HG03575 (cell line): ENCODE measurements around the gene COBL.

Experiments used
- ATAC-seq: cut with Tn5 transposase; IDR thresholded peaks from one replicate; pipeline ENCODE4 v1.9.1; 2021; ENCODE audit not compliant: unreplicated experiment, insufficient number of reproducible peaks, low FRiP score; ENCODE audit errors: extremely low read depth

The COBL gene

DNA sequence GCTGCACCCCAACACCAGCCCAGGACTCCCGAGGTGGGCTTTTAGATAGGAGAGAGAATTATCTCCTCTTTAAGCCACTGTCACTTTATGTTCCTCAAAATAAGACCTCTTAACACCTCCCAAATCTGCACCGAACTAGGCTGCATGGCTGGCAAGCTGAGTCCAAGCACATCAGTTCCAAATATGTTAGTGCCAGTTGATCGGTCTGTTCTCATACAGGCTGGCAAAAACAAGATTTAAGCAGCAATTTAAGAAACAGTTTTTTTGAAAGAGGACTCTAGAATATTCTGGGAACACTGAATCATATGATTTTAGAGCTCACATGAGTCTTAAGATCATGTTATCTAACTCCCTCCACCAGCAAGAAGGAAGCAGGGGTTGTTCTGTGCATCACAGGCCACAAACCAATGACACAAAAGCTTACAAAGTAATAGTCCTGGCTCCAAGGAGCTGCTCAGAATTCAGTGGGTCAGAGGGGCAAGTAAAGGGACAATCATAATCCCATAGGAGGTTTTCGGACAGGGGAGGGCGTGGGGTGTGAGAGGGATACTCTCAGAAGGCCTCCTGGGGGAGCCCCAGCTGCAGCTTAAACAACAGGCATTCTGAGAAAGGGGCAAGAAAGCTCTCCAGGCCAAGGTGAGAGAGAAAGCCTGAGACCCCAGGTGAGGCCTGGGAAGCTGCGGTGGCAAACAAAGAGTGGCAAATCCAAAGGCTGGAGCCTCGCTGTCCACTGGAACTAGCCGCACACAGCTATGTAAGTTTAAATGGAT lies 7.1 kb downstream of the COBL start:
- no peak for ATAC-seq

DNA sequence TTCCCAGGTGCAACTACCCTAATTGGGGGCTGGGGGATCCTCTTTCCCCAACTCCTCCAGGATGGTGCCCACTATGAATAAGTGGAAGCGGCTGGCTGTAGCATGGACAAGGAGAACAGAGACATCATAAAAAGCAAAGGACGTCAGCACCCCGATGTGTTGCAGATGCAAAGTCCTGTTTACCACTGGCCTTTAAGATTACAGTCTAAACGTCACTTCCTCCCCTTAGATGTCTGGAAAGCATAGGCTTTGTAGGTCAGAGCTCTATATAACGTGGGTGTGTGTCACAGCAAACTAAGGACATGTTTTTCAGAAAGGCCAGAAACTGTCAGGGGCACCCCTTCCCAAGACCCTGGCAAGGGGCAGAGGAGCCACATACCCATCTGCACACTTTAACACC lies 7.9 kb downstream of the COBL start:
- no peak for ATAC-seq

DNA sequence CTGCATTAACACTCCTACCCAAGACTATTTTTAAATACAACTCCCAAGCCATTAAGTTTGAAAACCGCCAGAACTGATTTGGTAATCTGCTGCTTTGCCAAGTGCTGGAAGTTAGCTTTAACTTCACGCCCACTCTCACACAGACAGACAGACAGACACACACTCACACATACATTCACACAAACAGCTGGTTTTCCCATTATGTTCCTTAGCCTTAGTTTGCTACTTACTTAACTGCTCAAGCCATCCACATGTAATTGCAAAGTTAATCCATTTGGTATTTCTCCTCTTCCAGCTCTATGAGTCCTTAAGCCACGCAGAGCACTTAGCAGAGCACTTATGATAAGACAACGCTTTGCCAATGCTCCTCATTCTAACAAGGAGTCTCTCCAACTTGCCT lies 8.3 kb downstream of the COBL start:
- ATAC-seq: no peak

DNA sequence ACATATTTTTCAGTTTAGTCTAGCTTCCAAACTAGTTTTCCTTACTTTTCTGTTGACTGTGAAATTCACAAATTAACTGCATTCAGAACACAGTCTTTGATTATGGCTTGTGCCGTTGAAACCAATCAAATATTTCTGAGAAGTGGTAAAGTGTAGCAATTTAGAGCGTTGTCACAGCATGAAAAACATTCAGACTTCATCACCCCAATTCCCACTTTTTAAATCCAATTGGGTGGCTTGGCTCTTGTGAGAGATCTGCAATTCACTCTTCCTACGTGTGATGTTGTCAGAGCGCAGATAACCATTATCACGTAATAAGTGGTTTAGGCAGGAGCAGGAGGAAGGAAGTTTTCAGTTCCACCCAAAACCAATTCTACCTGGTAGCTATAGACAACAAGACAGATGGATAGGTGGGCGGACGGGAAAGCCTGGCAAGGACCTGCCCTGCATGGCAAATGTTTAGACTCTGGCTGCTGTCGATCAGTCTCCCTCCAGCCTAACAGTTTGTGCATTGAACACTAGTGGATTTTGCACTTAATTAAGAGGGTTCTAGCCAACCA lies 8.9 kb downstream of the COBL start:
- ATAC-seq: no peak

DNA sequence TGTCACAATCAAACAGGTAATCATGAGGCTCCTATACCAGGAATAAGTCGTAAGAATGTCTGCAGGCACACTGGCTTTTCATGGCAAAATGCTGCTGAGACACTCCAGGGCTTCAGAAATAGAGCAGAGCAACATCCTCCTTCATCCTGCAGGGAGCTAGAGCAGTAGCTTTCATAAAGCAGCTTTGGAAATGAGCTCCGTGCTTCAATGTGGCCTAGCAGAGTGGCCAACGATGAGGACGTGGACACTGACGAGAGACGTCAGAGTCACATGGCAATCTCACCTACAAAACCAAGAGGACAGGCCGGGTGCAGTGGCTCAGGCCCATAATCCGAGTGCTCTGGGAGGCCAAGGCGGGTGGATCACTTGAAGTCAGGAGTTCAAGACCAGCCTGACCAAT lies 9.8 kb downstream of the COBL start:
- ATAC-seq: no peak

DNA sequence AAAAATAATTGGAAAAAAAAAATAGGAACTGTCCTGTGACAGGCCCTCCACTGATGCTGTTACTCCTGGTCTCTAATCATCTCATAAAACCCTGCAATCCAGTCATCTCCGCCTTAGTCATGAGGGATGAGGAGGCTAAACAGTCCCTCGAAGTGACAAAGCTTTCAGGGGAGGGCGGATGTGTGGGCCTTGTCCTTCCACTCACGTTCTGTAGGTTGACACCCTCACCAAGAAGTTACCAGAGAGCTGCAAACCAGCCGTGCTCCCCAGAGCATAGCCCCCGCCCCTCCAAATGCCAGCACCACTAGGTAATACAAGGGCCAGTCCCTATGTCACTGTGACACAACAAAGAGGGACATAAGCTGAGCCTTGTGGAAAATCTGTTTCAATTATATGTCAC lies 11.9 kb downstream of the COBL start:
- no peak for ATAC-seq

DNA sequence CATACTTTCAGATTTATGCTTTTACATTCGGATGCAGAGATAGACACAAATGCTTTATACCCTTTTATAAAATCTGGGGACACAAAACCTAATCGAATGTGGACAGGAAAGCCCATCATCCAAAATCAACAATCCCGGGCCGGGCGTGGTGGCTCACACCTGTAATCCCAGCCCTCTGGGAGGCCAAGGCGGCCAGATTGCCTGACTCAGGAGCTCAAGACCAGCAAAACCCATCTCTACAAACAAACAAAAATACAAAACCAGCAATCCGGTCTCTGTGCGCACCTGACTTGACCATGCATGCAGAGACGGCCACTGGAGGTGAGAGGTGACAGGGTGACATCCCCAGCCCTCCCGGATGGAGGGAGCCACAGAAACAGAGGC lies 13.5 kb downstream of the COBL start:
- no peak for ATAC-seq

DNA sequence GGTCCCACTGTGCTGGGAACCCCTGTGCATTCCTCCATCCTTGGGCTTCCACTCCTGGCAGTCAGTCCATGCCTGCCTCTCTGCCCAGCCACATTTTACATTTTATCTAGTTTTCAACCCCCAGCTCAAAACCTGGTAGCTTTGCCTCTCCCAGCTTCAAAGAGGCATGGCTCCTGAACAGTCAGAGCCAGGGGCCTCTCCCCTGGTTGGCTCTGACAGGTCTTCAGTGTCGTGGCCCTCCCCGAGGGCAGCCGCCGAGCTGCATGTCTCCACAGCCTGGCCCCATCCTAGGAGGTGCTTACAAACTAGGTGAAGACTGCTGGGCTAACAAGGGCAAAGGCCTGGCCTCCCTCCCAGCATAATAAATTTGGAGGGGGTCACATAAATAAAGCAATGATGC lies 14.8 kb downstream of the COBL start:
- no peak for ATAC-seq

DNA sequence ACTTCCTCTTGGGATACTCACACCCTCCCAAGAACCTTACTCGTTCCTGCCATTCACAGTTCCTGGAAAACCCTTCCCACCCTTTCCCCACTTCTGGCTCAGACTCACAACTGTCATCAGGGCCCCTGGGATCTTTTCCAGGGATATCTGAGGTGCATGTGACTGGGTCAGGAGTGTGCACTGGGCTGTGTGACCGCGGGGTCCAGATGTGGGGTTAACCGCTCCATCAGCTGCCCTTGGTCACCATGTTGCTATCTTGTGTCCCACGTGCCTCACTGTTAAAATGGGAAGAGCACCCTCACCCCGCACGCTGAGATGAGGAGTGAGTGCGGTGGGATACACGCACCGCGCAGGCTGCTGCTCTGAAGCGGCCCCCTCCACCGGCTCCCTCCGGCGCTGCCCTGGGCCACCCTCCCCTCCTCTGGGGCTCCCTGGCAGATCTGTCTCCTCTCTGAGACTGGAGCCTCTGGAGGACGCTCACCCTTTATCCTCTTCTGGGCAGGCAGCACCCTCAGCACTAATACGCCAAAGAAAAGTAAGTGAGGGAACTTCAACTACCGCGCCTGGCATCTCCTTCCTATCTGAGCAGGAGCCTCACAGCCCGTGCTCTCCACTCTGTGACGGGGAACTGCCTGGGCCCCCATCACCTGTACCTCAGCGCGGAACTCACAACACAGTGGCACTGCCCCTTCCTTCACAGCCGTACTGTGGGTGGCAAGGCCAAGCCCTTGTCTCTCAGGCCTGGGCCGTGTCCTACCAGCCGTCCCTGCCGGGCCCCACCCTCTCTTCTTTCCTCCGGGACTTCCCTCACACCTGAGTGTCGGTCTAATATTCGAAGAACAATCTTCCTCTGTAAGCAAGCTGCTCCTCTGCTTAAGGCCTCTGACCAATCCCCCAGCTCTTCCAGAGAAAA lies 15.6 kb downstream of the COBL start:
- no peak for ATAC-seq

DNA sequence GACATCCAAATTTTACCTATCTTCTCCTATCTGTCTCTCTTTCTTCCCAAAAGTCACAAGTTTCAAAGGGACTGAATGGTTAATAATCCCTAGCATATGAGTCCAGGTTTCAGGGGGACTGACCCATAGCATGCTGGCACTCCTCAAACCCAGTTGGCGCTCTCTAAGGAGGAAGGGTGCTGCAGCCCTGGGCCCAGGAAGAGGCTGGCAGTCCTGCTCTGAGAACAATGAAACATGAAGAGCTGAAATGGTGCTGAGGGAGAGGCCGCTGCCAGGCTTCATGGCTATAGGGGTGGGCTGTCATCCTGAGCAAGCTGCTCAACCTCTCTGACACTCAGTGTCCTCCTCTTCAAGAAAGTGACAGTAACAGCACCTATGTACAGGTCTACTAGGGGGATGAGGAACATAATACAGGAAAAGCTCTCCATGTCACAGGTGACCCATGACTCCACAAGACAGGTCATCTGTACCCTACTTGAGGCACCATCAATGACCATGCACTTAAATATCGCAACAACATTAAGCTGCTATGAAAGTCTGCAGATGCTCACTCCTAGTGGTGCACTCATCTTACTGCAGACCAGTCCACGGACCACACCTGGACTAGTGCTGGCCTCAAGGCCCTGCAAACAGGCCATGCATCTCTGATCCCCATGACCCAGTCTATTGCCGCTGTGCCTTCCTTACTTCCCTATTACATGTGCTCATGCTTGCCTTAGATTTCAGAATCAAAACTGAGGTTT lies 17.0 kb downstream of the COBL start:
- no peak for ATAC-seq

DNA sequence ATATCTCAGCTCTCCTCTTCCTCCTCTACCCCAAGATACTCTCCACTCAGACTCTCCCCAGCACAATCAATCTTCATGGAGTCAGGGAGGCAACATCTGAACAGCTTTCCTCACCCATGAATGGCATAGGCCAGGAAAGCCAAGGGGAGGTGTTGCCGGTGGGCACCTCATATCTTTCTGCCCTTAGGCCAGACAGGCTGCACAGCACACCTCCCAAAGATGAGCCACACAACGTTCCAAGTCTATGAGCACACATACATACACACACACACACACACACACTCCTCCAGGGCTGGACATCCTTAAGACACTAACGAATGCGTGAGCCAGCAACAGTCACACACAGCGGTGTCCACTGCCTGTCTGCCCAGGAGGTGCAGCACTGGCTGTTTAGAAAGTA lies 17.7 kb downstream of the COBL start:
- no peak for ATAC-seq

DNA sequence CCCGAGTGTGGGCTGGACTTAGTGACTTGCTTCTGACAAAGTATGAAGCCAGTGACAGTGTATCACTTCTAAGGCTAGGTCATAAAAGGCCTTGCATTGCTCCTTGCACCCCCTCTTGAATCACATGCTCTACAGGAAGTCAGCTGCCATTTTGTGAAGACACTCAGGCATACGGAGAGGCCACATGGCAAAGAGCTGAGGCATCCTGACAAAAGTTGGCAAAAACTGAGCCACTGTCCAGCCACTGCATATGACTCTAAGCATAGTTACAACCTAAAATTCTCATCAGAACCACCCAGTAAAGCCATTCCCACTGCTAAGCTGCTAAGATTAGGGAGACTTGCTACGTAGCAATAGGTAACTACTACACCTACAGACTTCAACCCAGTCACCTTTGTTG lies 18.6 kb downstream of the COBL start:
- ATAC-seq: no peak

DNA sequence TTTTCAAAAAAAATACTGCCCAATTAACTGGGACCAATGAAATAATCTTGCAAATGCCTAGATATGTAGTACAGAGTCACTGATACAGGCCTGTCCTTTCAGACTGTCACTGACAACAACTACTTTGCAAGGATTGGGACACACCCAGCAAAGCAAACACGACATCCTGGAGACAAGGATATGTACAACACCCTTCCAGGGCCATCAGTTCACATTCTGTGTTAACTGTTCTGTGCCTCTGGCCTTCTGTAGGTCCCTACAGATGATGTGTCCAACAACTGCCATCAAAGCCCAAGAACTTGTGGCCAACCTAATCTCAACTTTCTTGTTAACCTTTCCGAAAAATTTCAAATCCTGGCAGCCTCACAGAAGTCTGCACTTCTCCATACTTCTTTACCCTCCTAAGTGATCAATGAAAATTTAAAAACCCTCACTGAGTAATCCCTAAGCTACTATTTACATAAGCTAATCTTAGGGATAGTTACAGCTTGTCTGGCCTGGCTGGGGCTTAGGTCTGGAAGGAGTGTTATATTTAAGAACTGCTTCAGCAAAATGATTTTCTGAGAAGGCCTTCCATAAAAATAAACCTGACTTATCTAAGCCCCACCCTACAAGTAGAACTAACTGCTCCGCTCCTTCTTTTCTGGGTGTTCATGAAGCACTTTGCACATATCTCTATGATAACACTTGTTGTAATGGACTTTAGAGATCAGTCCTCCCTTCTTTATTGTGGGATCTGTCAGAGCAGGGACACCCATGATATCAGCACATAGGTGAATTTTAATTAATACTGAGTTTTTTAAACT lies 21.0 kb downstream of the COBL start:
- no peak for ATAC-seq

DNA sequence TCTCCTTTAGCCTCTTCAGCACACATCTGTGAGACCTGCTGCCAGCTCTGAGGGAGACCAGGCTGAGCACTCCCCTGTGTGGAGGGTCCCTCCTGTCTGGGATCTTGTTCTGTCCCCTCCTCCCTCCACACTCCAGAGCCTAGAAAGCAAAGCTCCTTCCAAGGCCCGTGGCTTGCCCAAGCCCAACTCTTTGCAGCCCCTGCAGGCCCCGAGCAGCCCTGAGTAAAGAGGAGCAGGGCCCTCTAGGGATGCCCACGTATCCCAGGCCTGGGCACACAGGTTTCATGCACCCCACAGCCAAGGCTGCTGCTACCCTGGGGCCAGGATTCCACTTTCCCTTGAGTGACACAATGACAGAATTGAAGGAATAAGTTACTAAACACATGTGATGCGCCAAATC lies 24.0 kb downstream of the COBL start:
- no peak for ATAC-seq

DNA sequence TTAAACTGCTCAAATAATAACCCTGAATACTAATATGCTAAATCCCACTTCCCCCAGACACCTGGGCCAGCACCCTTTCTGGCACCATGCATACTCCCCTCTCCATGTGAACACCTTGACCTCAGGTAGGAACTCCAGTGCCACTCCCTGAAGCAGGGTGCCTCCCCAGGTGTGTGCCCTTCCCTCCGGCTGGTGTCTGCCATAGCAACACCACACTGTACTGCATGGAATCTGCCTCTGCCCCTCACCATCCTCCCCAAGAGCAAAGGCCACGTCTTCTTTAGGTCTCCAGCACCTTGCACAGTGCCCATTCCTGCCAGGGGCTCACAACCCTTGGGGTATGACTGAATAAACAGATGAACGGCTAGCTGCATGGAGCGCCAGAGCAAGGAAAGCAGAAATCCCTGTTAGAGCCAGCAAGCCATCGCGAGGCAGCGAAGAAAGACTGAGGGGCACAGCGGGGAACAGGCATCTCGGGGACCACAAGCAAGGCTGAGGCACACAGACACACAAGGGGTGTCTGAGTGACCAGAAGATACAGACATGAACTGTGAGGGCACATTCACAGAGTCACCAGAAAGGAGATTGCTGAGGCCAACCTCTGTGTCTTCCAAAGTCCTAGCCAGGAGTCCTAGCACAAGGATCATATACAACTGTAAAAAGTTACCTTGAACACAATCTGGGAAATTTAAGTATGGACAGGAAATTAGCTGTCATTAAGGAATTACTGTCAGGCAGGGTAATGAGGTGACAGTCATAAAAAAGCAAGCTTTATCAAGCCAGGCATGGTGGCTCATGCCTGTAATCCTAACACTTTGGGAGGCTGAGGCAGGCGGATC lies 25.7 kb downstream of the COBL start:
- ATAC-seq: no peak

DNA sequence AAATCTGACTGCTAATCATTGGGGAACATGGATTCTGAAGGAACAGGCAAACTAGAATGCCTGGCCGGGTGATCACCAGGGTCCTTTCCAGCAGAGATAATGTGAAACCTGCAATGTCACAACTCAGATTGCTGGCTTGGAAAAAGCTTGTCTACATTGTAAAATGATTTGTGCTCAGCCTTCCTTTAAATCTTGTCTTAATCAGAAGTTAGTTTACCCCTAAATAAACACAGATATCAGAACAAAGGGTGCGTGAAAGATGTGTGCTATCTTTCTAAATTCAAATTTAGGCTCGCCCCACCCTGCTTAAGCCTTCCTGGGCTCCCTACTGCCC lies 26.3 kb downstream of the COBL start:
- ATAC-seq: no peak

DNA sequence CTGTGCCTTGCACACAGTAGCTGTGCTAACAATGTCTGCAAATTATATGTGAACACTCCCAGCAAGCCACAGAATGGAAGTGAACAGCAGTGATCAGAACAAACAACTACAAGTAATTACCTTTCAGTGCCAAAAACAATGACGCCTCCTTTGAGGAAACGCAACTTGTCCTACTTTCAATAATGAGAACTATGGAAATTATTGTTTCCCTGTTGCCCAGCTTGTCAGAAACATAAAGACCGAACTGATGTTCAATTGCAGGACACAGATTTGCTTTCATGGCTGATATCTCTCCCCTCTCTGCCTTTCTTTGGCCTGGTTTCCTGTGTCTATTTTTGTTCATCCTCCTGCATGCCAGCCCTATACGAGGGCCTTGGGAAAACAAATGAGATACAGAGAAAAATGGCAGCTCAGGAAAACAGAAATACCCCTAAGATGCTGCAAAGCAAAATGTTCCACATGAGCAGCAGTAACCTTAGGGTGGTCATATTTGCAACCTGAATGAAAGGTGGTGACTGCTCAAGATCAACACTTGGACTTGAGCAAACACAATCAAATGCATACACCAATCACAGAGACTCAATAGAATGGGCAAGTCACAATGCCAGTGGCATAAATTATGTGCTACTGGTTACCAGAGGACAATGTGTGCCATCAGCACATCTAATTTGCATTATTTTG lies 26.8 kb downstream of the COBL start:
- ATAC-seq: no peak
